Small intestine (tissue), 7 donors: ENCODE data around the gene HOXA11. TPM values are rescaled to one million over a fixed set of nuclear protein-coding genes. Genes with fewer than 3 reads are reported as not detected.
A peak's percentile ranks its signal among the peaks of the same experiment; 100 is the strongest.

Experiments used
- DNase-seq, 2 donors: peaks; one replicate each; pipeline versions ENCODE4 v3.0.0 to v3.0.0-alpha.2; 2013
- FAIRE-seq: peaks from 2 replicates; lab custom pipeline; 2012; peaks lifted over from hg19 to GRCh38; lab: Jason Lieb, UNC
- H3K27ac ChIP-seq, 3 donors: one replicate each; pipeline ENCODE4 v1.5.1; 2013; ENCODE audit warnings: low read length in 2 of 3, mild to moderate bottlenecking in 2 of 3, control low read depth in 1 of 3, inconsistent platforms in 1 of 3, low read depth in 1 of 3, moderate library complexity in 1 of 3
- H3K27me3 ChIP-seq, 3 donors: one replicate each; pipeline ENCODE4 v1.6.1; 2013; ENCODE audit warnings: low read length in 3 of 3, inconsistent platforms in 1 of 3; ENCODE audit not compliant: control insufficient read depth in 3 of 3, insufficient read depth in 3 of 3
- H3K36me3 ChIP-seq, 3 donors: one replicate each; pipeline ENCODE4 v1.6.1; 2013; ENCODE audit warnings: low read length in 3 of 3, inconsistent platforms in 1 of 3, low read depth in 1 of 3, mild to moderate bottlenecking in 1 of 3, moderate library complexity in 1 of 3; ENCODE audit not compliant: control insufficient read depth in 3 of 3, insufficient read depth in 2 of 3
- H3K4me1 ChIP-seq, 3 donors: one replicate each; pipeline ENCODE4 v1.6.1; 2013; ENCODE audit warnings: low read length in 2 of 3, inconsistent platforms in 1 of 3, low read depth in 1 of 3, mild to moderate bottlenecking in 1 of 3, moderate library complexity in 1 of 3; ENCODE audit not compliant: control insufficient read depth in 3 of 3, insufficient read depth in 2 of 3
- H3K4me3 ChIP-seq, 3 donors: one replicate each; pipeline ENCODE4 v1.5.1; 2013; ENCODE audit warnings: low read length in 3 of 3, control low read depth in 1 of 3, inconsistent platforms in 1 of 3, low read depth in 1 of 3, mild to moderate bottlenecking in 1 of 3, moderate library complexity in 1 of 3
- H3K9me3 ChIP-seq, 2 donors: one replicate each; pipeline ENCODE4 v1.6.1; 2013; ENCODE audit warnings: low read depth in 1 of 2, low read length in 1 of 2; ENCODE audit not compliant: control insufficient read depth in 2 of 2, insufficient read depth in 1 of 2
- WGBS, 3 donors: extraction: QIAGEN DNeasy Blood & Tissue Kit; methylation state at CpG; one replicate each; pipeline ENCODE4 v1.1.7; 2013; 5-methylcytosine and 5-hydroxymethylcytosine counted together
- polyA plus RNA-seq, 4 donors: library from polyadenylated mRNA; stranded (reverse) in 3 of 4; unstranded in 1 of 4; fragments of 200-250 nt in 3 of 4; fragments of 120-200 nt in 1 of 4; gene quantifications; one replicate each; pipeline versions ENCODE4 v1.2.1 to v1.2.3, GENCODE V29; 2013
- donor health status: healthy with polysubstance abuse.
- donor health status: control.
- donor health status: control.
- donor health status: Bipolar disorder and iron deficiency.
- donor health status: healthy.

HOXA11 gene
- polyA plus RNA-seq, 4 donors, result 0.04 TPM; not detected in 3

GRCh38 chr7:27143950-27144780 lies 40.9 kb downstream of the HOXA11 start:
- Histone ChIP-seq H3K27ac (peak overlapping the region in 2 of 3 donors; percentile 55 to 62), H3K27me3 (peaks cover 9 to 68% (median 13%) of the 10 kb centered on the region in 3 donors), H3K9me3 (no peaks in the 10 kb centered on the region), H3K36me3 (peaks cover 0 to 35% (median 0%) of the 10 kb centered on the region in 3 donors), H3K4me1 (peaks cover 0 to 41% (median 2%) of the 10 kb centered on the region in 3 donors), H3K4me3 (peak overlapping the region in 2 of 3 donors; percentile 29 to 46)
- WGBS, 3 donors, result 14 to 45% (median 39%) methylated on average over 40 of the region's 40 CpGs
- FAIRE-seq (no peak), DNase-seq (peak in 1 of 2 donors; percentile 66)

DNA sequence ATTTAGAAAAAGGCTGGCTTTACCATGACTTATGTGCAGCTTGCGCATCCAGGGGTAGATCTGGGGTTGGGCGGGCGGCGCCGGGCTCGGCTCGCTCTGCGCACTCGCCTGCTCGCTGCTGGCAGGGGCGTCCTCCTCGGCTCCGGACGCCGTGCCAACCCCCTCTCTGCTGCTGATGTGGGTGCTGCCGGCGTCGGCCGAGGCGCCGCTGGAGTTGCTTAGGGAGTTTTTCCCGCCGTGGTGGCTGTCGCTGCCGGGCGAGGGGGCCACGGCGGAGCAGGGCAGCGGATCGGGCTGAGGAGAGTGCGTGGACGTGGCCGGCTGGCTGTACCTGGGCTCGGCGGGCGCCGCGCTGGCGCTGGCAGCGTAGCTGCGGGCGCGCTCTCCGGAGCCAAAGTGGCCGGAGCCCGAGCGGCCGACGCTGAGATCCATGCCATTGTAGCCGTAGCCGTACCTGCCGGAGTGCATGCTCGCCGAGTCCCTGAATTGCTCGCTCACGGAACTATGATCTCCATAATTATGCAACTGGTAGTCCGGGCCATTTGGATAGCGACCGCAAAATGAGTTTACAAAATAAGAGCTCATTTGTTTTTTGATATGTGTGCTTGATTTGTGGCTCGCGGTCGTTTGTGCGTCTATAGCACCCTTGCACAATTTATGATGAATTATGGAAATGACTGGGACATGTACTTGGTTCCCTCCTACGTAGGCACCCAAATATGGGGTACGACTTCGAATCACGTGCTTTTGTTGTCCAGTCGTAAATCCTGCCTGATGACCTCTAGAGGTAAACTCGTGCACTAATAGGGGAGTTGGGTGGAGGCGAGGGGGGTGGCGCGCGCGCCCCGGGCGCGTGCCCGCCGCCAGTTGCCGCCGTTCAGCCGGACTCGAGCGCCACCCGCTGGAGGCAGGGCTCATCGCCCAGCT lies 41.7 kb downstream of the HOXA11 start, which contains the start of gene HOXA5:
TSS of gene HOXA5 (minus strand) at position 659 of the 927 bp plus-strand sequence. CDS start at position 585, 74 bp downstream.
- H3K27me3 ChIP-seq, result peaks cover 9 to 59% (median 13%) of the 10 kb centered on the region in 3 donors
- no peaks in the 10 kb centered on the region for H3K9me3 ChIP-seq
- FAIRE-seq (no peak), DNase-seq (peak; percentile 35 to 89)
- H3K4me1 ChIP-seq, result peaks cover 0 to 45% (median 2%) of the 10 kb centered on the region in 3 donors
- peak within 1 kb of the TSS; percentile 42 to 64 (median 46) for H3K4me3 ChIP-seq
- WGBS, 3 donors, result 14 to 31% (median 24%) methylated on average over 65 to 86 of the region's 86 CpGs
- peak within 1 kb of the TSS in 2 of 3 donors; percentile 75 to 94 for H3K27ac ChIP-seq
- H3K36me3 ChIP-seq, result peaks cover 0 to 35% (median 0%) of the 10 kb centered on the region in 3 donors

DNA sequence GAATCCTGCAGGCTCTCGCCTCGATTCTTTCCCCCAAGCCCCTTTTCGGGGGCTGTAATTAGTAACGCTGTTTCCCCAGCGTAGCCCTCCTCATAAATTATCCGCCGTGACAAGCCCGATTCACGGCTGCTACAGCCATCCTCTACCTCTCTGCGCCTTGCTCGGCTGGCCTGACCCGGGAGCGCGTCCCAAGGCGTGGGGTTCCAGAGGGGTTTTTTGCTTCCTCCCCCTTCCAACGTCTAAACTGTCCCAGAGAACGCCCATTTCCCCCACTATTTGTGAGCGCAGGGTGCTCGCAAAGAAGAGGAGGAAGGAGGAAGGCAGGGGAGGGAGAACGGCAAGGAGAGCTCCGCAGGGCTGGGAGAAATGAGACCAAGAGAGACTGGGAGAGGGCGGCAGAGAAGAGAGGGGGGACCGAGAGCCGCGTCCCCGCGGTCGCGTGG lies 42.4 kb downstream of the HOXA11 start:
- peak overlapping the region; percentile 42 to 64 (median 46) for H3K4me3 ChIP-seq
- FAIRE-seq (no peak), DNase-seq (no peak)
- H3K36me3 ChIP-seq, result peaks cover 0 to 35% (median 0%) of the 10 kb centered on the region in 3 donors
- peaks cover 0 to 43% (median 2%) of the 10 kb centered on the region in 3 donors for H3K4me1 ChIP-seq
- peaks cover 9 to 52% (median 13%) of the 10 kb centered on the region in 3 donors for H3K27me3 ChIP-seq
- H3K27ac ChIP-seq, result peak overlapping the region in 2 of 3 donors; percentile 75 to 94
- H3K9me3 ChIP-seq, result no peaks in the 10 kb centered on the region
- 14 to 20% (median 17%) methylated on average over 28 to 29 of the region's 29 CpGs for WGBS, 3 donors

DNA sequence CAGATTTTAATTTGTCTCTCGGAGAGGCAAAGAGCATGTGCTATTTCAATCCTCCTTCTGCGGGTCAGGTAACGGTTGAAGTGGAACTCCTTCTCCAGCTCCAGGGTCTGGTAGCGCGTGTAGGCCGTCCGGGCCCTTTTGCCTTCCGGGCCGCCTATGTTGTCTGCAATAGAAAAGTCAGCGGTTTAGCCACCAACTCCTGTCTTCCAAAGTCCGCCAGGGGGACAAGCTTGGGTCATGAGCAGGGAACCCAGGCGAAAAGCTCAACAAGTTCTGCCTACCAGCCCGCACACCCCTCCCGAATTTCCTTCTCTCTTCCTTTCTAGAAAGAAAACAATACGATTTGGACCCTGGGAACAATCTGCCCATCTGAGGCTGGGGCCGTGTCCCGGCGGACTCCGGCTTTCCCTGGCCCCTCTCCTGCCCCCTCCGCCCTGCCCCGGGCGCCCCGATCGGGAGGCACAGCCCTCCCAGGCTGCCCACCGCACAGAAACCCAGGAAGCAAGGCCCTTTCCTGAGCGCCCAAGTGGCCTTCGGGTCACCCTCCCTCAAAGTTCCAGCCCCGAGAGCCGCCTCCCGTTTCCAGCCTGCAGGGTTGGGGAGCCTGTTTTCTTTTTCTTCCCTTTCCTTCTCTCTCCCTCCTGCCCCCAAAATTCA lies 43.0 kb downstream of the HOXA11 start:
- peak overlapping the region; percentile 22 to 64 (median 46) for H3K4me3 ChIP-seq
- H3K27ac ChIP-seq, result peak overlapping the region in 2 of 3 donors; percentile 75 to 94
- DNase-seq, result no peak
- H3K36me3 ChIP-seq, result peaks cover 0 to 35% (median 0%) of the 10 kb centered on the region in 3 donors
- no peaks in the 10 kb centered on the region for H3K9me3 ChIP-seq
- FAIRE-seq, result no peak
- H3K27me3 ChIP-seq, result peaks cover 9 to 47% (median 13%) of the 10 kb centered on the region in 3 donors
- H3K4me1 ChIP-seq, result peaks cover 0 to 37% (median 2%) of the 10 kb centered on the region in 3 donors
- 33 to 48% (median 36%) methylated on average over 30 of the region's 30 CpGs for WGBS, 3 donors

- Histone ChIP-seq H3K9me3 (no peaks in the 10 kb centered on the region), H3K27ac (peak overlapping the region in 2 of 3 donors; percentile 75 to 94), H3K4me1 (peaks cover 0 to 43% (median 2%) of the 10 kb centered on the region in 3 donors), H3K4me3 (peak overlapping the region in 1 of 3 donors; percentile 64), H3K36me3 (peaks cover 0 to 35% (median 0%) of the 10 kb centered on the region in 3 donors), H3K27me3 (peaks cover 7 to 40% (median 9%) of the 10 kb centered on the region in 3 donors)
- DNase-seq, result no peak
- 62 to 77% (median 64%) methylated on average over 18 of the region's 18 CpGs for WGBS, 3 donors
- no peak for FAIRE-seq
Observed at GRCh38 chr7:27141137-27141922, 43.7 kb downstream of the HOXA11 start.

DNA sequence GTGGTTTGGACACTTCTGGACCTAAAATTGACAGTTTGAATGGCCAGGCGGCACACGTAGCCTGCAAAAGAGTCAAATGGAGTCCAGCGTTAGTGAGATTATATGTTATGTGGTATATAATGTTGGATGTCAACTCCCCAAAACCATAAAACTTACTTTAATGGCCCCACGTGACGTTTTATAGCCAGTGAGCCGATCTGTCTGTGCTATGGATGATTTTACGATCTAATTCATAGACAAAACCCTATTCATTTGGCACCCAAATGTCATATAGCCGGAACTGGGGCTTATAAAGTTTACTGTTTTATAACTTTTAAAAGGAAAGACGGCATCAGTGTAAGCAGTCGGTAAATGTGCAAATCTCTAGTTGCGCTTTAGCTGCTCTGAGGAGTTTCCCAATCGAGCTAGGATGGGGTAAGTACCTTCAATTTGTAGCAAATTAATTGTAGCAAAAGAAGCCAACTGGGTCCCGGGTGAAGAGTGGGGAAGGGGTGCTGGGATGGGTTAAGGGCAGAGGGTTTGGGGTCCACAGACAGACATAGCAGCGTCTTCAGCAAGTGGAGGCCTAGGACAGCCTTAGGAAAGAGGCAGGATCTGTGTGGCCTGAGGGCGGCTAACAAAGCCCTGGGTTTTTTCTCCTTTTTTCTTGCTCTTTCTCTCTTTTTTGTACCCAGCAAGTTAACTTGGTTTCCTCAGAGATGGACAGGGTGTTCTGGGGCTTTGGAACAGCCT lies 44.7 kb downstream of the HOXA11 start:
- peak overlapping the region in 2 of 3 donors; percentile 45 to 53 for H3K4me3 ChIP-seq
- H3K27ac ChIP-seq, result peak overlapping the region in 2 of 3 donors; percentile 77 to 81
- 20 to 43% (median 30%) methylated on average over 15 of the region's 15 CpGs for WGBS, 3 donors
- peaks cover 7 to 29% (median 9%) of the 10 kb centered on the region in 3 donors for H3K27me3 ChIP-seq
- H3K36me3 ChIP-seq, result peaks cover 0 to 29% (median 0%) of the 10 kb centered on the region in 3 donors
- no peaks in the 10 kb centered on the region for H3K9me3 ChIP-seq
- DNase-seq, result peak; percentile 76 to 92
- H3K4me1 ChIP-seq, result peaks cover 0 to 51% (median 2%) of the 10 kb centered on the region in 3 donors
- no peak for FAIRE-seq
